Hematopoietic multipotent progenitor cell treated with erythropoietin and hydrocortisone succinate and interleukin-3 and kit ligand, for 4 days (in vitro differentiated cells): ENCODE data around the gene URM1.
"Not testable (repeated sequence)": the region's sequence is repeated elsewhere in the genome, so short reads cannot be mapped to it uniquely, and the experiment has no call there.

Experiments used
- DNase-seq: peaks from one replicate; pipeline ENCODE4 v3.0.0-alpha.2; 2015

URM1 gene

DNA sequence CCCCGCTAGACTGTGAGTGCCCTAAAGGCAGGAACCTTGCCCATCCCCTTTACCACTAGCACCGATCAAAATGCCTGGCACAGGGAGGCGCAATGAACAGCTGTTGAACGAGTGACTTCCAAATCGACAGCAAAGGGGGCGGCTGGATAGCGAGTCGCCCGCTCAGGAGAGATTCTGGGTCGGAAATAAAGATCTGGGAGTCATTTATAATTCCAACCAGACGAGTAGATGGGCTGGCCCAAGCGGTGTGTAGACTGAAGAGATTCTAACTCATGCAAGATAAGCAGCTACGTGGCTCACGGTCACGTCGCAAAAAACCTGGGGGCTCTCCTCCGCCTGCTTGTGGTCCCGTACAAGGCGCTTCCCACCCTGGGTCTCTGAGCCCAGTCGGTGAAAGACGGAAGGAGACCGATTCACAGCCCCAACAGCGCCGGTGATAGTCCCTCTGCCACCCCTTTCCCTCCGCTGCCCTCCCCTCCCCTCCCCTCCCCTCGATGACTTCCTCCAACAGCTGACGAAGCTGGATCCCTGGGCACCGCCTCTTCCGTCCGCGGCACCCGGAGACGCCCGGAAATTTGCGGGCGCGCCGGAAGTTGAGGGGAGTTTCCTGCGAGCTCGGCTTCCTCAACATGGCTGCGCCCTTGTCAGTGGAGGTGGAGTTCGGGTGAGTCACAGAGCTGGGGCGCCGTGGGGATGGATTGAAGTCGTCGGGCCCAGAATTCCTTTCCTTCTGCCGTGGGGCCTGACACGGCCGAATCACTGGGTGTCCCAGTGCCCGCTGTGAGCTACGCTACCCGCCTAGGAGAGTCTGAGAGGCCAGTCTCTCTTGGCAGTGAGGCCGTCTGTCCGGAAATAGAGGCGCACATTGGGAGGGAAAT, at the start of gene URM1:
Gene URM1, plus strand, starts transcription at position 623 of the 878 bp plus-strand sequence. Its CDS starts 7 bp downstream, at position 630.
- peak; percentile 99 for DNase-seq

GRCh38 chr9:128321879-128322403, 49.2 kb upstream of the URM1 start:
- DNase-seq, result no peak

DNA sequence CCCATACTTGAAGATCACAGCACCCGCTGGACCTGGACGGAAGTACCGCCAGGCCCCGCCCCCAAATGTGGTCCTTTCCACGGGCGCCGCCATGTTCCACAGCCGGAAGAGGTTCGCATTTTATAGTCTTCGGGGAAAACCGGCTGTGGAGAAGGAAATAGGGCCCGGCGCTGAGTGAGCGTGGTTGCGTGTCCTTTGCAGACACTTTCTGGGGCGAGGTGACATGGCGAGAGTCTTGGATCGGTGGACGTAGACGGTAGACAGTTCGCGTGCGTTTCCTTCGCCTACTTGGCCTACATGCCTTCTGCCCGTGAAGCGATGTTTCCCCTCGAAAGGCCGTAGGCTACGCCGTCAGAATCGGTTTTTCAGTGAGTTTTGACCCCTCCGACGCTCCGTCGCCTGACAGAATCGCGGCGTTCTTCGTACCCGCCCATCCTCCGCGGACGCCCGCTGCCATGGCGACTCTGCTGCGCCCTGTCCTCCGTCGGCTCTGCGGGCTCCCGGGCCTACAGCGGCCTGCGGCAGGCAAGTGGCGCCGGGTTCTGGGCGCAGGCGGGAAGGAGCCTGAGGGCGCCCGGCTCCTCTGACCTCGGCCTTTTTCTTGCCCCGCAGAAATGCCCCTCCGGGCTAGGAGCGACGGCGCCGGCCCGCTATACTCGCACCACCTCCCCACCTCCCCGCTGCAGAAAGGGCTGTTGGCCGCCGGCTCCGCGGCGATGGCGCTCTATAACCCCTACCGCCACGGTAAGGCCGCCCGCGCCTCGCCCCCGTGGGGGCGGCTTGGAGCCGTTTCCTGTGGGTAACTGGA, 48.6 kb upstream of the URM1 start, which contains the start of the genes COQ4 and TRUB2:
Gene COQ4, plus strand, starts transcription at position 436 of the 808 bp plus-strand sequence. Its CDS starts 20 bp downstream, at position 456.
Gene TRUB2, minus strand, starts transcription at position 44 of the 808 bp plus-strand sequence. Its CDS starts 39 bp downstream, at position 5.
- peak; percentile 98 for DNase-seq

- DNase-seq, result no peak
These were observed 47.9 kb upstream of the URM1 start for GRCh38 chr9:128323212-128323730.

DNA sequence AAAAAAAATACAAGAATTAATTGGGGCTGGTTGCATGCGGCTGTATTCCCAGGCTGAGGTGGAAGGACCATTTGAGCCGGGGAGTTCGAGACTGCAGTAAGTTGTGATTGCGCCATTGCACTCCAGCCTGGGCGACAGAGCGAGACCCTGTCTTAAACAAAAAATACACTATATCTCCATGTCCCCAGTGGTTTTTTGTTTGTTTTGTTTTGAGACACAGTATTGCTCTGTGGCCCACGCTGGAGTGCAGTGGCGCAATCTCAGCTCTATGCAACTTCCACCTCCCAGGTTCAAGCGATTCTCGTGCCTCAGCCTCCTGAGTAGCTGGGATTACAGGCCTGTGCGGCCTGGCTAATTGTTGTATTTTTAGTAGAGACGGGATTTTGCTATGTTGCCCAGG, 47.4 kb upstream of the URM1 start:
- no peak for DNase-seq

DNA sequence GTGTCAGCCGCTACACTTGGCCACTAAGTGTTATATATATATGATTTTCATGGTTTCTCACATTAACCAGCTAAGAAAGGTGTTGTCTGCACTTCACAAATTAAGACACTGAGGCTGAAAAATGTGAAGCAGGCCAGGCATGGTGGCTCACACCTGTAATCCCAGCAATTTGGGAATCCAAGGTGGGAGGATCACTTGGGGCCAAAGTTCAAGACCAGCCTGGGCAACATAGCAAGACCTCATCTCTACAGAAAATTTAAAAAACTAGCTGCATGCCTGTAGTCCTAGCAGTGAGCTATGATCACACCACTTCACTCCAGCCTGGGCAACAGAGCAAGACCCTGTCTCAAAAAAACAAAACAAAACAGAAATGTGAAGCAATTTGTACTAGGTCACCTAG, 46.8 kb upstream of the URM1 start:
- DNase-seq, result no peak

DNA sequence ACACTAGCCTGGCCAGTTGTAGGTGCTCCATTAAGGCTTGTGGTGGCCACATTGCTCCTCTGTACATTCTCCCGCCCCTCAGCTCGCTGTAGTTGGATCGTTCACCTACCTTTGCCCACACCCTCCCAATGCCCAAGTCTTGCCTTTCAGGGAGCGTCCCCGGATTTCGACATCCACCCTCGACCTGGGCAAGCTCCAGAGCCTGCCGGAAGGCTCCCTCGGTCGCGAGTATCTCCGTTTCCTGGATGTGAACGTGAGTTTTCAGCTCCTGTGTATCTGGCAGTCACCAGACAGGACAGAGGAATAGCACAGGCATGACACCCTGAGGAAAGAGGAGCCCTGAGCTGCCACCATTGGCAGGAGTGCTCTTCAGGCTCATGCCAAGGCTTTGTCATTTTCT, 45.5 kb upstream of the URM1 start:
- no peak for DNase-seq

DNA sequence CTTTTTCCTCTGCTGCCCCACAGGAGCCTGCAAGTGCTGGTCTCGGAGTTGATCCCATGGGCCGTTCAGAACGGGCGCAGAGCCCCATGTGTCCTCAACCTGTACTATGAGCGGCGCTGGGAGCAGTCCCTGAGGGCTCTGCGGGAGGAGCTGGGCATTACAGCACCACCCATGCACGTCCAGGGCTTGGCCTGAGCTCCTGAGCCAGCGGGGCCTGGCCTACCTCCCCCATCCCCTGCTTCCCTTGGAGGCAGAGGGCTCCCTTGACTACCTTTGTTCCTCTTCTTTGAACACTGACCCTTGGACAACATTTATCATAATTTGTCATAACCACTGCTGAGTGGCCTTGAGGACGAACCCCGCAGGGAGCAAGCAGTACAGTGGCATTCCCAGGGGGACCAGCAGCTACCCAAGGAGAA, 37.7 kb upstream of the URM1 start:
- DNase-seq, result no peak

DNA sequence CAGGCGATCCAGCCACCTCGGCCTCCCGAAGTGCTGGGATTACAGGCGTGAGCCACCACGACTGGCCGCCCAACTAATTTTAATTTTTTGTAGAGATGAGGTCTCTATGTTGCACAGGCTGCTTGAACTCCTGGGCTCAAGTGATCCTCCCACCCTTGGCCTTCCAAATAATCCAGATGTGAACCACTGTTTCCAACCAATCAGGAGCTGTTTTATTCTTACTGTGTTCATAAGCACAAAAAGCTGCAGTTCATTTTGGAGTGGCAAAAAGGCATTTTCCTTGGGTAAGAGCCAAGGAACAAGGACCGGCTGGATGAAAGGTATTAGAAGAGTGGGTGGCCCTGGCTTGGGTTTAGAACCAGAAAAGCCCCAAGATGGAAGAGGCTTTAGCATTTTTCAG, 36.0 kb upstream of the URM1 start:
- DNase-seq, result no peak

DNA sequence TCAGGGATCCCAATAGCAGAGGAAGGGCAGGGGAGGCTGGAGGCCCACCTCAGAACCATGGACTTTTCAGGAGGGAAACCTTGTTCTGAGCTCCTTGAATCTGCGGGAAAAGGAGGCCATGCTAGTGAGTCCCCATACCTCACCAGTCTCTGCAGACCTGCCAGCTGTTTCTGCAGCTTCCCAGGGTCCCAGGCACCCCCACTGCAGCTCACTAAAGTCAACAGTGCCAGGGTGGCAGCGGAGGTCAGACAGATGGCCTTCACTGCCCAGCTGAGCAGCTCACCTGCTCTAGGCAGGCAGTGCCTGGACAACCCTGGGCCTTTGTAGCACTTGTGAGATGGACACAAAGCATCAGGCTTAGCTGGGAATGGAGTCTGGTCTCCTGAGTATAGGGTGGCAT, 35.3 kb upstream of the URM1 start:
- DNase-seq, result no peak

DNA sequence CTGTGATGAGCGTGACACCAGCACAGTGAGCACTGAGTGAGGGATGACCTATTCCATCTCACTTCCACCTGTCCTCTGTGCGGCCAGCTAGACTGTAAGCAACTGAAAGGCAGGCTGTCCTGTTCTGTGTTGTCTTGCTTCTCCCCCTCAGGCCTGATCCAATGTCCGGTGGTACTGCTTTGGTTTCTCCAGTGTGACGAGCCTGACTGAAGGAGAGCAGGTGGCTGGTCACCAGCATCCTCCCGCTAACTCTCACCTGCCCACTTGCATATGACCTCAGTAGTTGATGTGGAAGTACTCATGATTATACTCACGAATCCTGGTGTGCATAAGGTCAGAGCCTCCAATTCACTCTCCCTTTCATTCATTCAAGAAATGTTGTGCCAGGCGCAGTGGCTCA, 33.2 kb upstream of the URM1 start:
- DNase-seq, result no peak

- not testable (repeated sequence) for DNase-seq
These were observed 32.1 kb upstream of the URM1 start for GRCh38 chr9:128338852-128339614.

DNA sequence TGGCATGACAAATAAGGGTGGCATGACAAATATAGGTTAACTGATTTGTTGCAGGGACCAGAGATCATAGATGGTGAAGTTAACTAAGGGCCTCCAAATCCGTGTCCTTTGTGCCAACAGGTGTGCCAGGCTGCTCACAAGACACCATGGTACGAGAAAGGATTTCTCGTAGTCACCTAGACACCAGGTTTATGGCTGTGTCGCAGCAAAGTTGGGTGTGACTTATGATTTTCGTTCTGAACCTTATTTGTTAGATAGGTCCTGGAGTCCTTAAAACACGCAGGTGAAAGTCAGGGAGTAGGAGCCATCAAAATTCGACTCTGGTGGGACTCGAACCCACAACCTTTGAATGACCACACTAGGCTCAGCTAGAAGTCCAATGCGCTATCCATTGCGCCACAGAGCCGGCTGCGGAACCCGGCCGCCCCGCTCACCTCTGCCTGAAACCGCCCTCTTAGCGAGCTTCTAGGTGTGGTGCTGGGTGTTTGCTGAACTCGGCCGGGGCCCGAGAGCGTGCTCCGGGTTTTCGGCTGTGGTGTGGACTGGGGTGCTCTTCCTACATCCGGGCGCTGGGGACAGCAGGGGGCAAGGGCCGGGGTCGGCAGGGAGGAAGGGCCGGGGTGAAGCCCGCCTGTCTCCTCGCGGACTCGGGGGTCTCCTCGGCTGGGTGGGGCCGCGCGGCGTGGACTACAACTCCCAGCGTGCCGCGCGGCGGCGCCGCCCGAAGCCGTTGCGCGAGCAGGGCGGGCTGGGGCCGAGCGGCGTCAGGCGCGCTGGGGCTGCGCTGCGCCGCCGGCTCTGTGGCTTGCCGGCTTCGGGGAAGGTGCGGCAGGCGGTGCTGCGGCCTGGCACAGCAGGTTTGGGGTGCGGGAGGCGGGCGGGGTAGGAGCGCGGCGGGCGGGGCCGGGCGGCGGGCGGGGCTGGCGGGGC, 31.1 kb upstream of the URM1 start, which contains the start of gene SLC27A4:
Gene SLC27A4, plus strand, starts transcription at position 767 of the 930 bp plus-strand sequence. CDS start 2,606 bp downstream, outside the sequence.
- DNase-seq, result peak; percentile 92

- DNase-seq, result no peak
These were observed 30.3 kb upstream of the URM1 start for GRCh38 chr9:128340691-128341434.

DNA sequence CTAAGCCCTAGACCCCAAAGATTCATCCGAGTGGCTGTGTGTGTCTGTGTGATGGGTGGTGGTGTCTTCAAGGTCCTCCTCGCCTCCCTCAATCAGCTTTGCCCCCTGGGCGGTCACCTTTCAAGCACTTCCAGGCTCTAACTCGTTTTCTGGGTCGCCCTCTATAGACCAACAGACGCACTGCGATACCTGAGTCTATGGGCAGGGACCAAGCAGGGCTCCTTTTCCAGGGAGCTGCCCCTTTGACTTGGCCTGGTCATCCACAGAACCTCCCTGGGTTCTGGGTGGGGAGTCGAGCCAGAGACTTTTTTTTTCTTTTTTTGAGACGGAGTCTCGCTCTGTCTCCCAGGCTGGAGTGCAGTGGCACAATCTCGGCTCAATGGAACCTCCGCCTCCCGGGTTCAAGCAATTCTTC, 29.7 kb upstream of the URM1 start:
- peak; percentile 91 for DNase-seq

DNA sequence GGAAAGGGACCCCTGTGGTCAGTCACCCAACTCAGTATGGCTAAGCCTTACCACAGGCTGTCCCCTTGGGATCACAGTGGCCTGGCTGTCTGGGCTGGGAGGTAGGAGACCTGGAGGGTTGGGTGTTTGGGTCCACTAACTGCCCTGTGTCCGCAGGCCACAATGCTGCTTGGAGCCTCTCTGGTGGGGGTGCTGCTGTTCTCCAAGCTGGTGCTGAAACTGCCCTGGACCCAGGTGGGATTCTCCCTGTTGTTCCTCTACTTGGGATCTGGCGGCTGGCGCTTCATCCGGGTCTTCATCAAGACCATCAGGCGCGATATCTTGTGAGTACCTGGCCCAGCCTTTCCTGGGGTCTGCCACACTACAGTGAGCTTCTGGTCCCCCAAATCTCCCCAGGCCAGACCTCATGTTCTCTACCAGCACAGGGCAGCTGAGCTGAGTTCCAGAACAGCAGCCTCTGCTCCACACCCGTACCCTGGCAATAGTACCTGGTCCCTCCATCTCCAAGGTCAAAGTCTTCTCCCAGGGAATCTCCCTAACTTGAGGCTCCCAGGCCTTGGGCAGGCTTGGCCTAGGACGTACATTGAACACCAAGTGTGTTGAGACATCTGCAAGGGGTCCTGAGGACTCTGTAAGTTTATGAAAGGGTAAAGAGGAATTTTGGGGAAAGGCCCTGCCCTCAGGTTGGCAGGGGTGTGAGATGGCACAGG, 28.0 kb upstream of the URM1 start:
- DNase-seq, result no peak

DNA sequence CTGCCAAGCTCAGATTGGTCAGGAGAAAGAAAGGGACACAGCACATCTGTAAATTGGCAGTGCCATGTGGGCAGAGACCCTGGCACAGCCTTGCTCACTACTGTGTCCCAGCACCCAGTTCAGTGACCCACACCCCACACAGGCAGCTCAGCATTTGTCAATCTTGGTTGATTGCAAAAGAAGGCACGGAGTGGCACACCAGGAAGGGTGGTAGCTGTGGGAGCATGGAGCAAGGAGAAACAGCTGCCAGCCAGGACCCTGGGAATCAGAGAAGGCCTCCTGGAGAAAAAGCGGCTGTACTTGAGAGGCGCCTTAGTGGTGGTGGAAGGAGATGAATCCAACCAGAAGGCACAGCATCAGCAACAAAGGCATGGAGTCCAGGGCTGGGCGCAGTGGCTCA, 27.3 kb upstream of the URM1 start:
- DNase-seq, result no peak

GRCh38 chr9:128344931-128345605, 26.1 kb upstream of the URM1 start:
- no peak for DNase-seq

DNA sequence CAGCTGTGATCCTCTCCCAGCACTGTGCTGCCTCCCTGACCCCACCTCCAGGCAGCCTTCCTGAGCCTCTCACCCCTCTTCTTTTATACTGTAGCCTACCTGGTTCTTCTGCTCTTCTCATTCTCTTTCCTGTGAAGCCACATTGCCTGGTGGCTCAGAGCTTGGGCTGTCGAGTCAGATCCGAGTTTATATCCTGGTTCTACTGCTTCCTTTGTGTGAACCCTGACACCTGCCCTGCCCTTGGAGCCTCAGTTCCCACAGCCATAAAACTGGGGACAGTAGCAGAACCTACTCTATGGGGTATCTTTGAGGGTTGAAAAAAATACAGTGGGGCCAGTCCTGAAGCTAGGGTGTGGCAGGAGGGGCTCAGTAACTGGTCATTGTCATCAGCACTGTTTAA, 22.0 kb upstream of the URM1 start:
- DNase-seq, result no peak
